ENCODE results near the gene PRKAG2.

Gene PRKAG2

DNA sequence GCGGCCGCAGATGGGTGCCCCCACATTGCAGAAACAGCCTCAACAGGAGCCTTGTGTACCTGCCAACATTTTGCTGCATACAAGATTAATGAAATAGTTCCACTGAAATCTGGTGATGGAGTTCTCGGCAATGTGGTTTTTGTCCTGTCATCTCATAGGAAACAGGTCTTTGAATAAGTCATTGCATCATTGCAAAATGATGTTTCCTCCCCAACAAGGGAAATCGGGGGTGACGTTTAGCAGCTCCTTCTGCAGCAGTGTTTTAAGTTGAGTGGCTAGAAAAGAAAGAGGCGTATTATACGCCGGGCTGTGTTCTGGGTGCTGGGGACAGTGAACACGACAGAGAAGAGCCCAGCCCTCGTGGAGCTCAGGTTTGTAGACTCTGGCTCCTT lies 177.0 kb downstream of the PRKAG2 start:
- Histone ChIP-seq H3K79me2 (ENCODE audit: control insufficient read depth, low read length) (no peaks in the 10 kb centered on the region), H3K27me3 (ENCODE audit: control insufficient read depth, low read length) (no peaks in the 10 kb centered on the region), H3K4me2 (ENCODE audit: low read length) (no peak overlapping the region)

DNA sequence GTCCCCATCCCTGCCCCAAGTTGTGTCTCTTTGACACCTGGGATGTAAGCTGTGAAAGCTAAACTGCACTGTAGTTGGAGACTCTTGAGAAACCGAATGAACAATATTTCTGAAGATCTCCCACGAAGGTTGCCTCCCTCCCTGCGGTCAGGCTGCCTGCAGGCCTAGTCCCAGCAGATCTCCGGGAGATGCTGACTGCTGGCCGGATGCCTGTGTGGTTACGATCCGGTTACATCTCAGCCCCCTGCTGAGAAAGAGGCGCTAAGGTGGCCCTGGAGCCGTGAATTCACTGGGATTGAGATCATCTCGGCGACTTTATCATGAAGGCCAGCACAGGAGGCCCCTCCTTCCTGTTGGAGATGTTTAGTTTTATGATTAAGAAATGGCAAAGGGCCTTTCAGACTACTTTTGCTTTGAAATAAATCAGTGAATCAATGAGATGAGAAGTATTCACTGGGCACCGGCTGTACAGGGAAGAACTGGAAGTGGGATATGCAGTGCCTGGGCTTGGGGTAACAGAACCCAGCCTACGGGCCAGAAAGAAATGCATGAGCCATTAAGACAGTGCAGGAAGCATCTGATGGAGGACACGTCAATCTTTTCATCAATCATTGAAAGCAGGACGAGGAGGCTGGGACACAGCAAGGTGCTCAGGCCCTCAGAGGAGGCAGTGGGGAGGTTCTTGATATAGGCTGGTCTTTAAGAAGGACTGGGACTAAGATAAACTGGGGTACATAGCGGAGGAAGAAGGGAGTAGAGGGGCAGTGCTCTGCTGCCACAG lies 177.6 kb downstream of the PRKAG2 start:
- Histone ChIP-seq H3K4me1 (ENCODE audit: control insufficient read depth, low read length) (no peaks in the 10 kb centered on the region), H3K27me3 (ENCODE audit: control insufficient read depth, low read length) (no peaks in the 10 kb centered on the region), H4K20me1 (ENCODE audit: control insufficient read depth, insufficient read depth, low read depth, low read length) (no peaks in the 10 kb centered on the region), H3K4me3 (ENCODE audit: low read length) (no peak overlapping the region), H3K27ac (ENCODE audit: low read depth, low read length) (no peak overlapping the region), H3F3A (ENCODE audit: control insufficient read depth, insufficient read depth) (no peaks in the 10 kb centered on the region), H3K4me2 (ENCODE audit: low read length) (no peak overlapping the region), H3K79me2 (ENCODE audit: control insufficient read depth, low read length) (no peaks in the 10 kb centered on the region), H3K9me2 (replicated peaks; ENCODE audit: control insufficient read depth, low read length) (no peaks in the 10 kb centered on the region), H3K36me3 (ENCODE audit: control insufficient read depth, low read length) (no peaks in the 10 kb centered on the region), H3K9me3 (ENCODE audit: control insufficient read depth, insufficient read depth, low read length) (no peaks in the 10 kb centered on the region)
- TF ChIP-seq EZH2phosphoT487 (IDR thresholded peaks at IDR 0.05; ENCODE audit: borderline replicate concordance, low read length): no peak
- TF ChIP-seq, protein P1, sequence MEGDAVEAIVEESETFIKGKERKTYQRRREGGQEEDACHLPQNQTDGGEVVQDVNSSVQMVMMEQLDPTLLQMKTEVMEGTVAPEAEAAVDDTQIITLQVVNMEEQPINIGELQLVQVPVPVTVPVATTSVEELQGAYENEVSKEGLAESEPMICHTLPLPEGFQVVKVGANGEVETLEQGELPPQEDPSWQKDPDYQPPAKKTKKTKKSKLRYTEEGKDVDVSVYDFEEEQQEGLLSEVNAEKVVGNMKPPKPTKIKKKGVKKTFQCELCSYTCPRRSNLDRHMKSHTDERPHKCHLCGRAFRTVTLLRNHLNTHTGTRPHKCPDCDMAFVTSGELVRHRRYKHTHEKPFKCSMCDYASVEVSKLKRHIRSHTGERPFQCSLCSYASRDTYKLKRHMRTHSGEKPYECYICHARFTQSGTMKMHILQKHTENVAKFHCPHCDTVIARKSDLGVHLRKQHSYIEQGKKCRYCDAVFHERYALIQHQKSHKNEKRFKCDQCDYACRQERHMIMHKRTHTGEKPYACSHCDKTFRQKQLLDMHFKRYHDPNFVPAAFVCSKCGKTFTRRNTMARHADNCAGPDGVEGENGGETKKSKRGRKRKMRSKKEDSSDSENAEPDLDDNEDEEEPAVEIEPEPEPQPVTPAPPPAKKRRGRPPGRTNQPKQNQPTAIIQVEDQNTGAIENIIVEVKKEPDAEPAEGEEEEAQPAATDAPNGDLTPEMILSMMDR (IDR thresholded peaks at IDR 0.05; ENCODE audit: low read depth, low read length, poor library complexity, severe bottlenecking): no peak

More for the DNA sequence above, 177.0 kb downstream of the PRKAG2 start:
- no peaks in the 10 kb centered on the region for H3K4me1 ChIP-seq (ENCODE audit: control insufficient read depth, low read length)
- H4K20me1 ChIP-seq (ENCODE audit: control insufficient read depth, insufficient read depth, low read depth, low read length): no peaks in the 10 kb centered on the region
- H3K27ac ChIP-seq (ENCODE audit: low read depth, low read length): no peak overlapping the region
- no peaks in the 10 kb centered on the region for H3K9me3 ChIP-seq (ENCODE audit: control insufficient read depth, insufficient read depth, low read length)
- H3F3A ChIP-seq (ENCODE audit: control insufficient read depth, insufficient read depth): no peaks in the 10 kb centered on the region
- no peaks in the 10 kb centered on the region for H3K9me2 ChIP-seq (replicated peaks; ENCODE audit: control insufficient read depth, low read length)
- H3K36me3 ChIP-seq (ENCODE audit: control insufficient read depth, low read length): no peaks in the 10 kb centered on the region
- no peak overlapping the region for H3K4me3 ChIP-seq (ENCODE audit: low read length)
- TF ChIP-seq EZH2phosphoT487 (IDR thresholded peaks at IDR 0.05; ENCODE audit: borderline replicate concordance, low read length): no peak
- TF ChIP-seq, protein P1 (IDR thresholded peaks at IDR 0.05; ENCODE audit: low read depth, low read length, poor library complexity, severe bottlenecking): no peak

DNA sequence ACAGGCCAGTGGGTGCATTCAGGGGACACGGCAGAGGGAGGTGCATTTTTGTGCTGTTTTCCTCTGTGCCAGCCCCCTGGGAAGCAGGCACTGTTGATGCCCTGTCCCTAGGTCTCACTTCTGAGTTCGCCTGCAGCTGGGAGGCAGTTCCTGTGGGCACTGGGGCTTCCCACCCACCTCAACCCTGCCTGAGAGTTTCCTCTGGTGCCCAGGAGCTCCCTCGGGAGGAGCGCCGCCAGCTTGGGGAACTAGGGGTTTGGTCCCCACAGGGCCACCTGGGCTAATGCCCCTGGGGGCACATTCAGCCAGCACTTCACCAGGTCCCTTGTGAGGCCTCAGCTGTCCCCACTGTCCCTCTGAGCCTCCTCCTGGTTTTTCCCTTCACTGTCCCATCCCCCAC lies 179.0 kb downstream of the PRKAG2 start:
- Histone ChIP-seq H3K9me2 (replicated peaks; ENCODE audit: control insufficient read depth, low read length) (no peaks in the 10 kb centered on the region), H3K79me2 (ENCODE audit: control insufficient read depth, low read length) (no peaks in the 10 kb centered on the region), H3K9me3 (ENCODE audit: control insufficient read depth, insufficient read depth, low read length) (no peaks in the 10 kb centered on the region), H3K4me2 (ENCODE audit: low read length) (no peak overlapping the region), H3F3A (ENCODE audit: control insufficient read depth, insufficient read depth) (no peaks in the 10 kb centered on the region), H3K27me3 (ENCODE audit: control insufficient read depth, low read length) (no peaks in the 10 kb centered on the region), H3K36me3 (ENCODE audit: control insufficient read depth, low read length) (no peaks in the 10 kb centered on the region), H3K4me3 (ENCODE audit: low read length) (no peak overlapping the region), H3K27ac (ENCODE audit: low read depth, low read length) (no peak overlapping the region), H4K20me1 (ENCODE audit: control insufficient read depth, insufficient read depth, low read depth, low read length) (no peaks in the 10 kb centered on the region), H3K4me1 (ENCODE audit: control insufficient read depth, low read length) (no peaks in the 10 kb centered on the region)
- TF ChIP-seq EZH2phosphoT487 (IDR thresholded peaks at IDR 0.05; ENCODE audit: borderline replicate concordance, low read length): no peak
- TF ChIP-seq, protein P1 (IDR thresholded peaks at IDR 0.05; ENCODE audit: low read depth, low read length, poor library complexity, severe bottlenecking): no peak

All from DOHH2 (cell line).